GM18517 (cell line): Measurements from ENCODE around the gene UVRAG.
A peak's percentile ranks its signal among the peaks of the same experiment; 100 is the strongest.

ENCODE experiments used
- ATAC-seq: cut with Tn5 transposase; IDR thresholded peaks from one replicate; pipeline ENCODE4 v1.9.1; 2021; ENCODE audit warnings: mild to moderate bottlenecking, moderate library complexity; ENCODE audit not compliant: unreplicated experiment

The UVRAG gene

GRCh38 chr11:75783416-75784084 is 31.5 kb upstream of the UVRAG start:
- no peak for ATAC-seq

- ATAC-seq, result no peak
Observed at GRCh38 chr11:75784085-75784478, 30.9 kb upstream of the UVRAG start.

GRCh38 chr11:75784506-75784905 is 30.5 kb upstream of the UVRAG start:
- no peak for ATAC-seq

GRCh38 chr11:75785187-75785586 is 29.8 kb upstream of the UVRAG start:
- no peak for ATAC-seq

- peak; percentile 51 for ATAC-seq
Observed at GRCh38 chr11:75786101-75786736, 28.8 kb upstream of the UVRAG start.

- no peak for ATAC-seq
Observed at GRCh38 chr11:75789521-75789920, 25.5 kb upstream of the UVRAG start.

GRCh38 chr11:75790986-75791385 is 24.0 kb upstream of the UVRAG start:
- no peak for ATAC-seq

- no peak for ATAC-seq
Observed at GRCh38 chr11:75792127-75792731, 22.8 kb upstream of the UVRAG start.

- ATAC-seq, result no peak
Observed at GRCh38 chr11:75792997-75793800, 21.8 kb upstream of the UVRAG start.

GRCh38 chr11:75793966-75794365 is 21.0 kb upstream of the UVRAG start:
- ATAC-seq, result no peak

- ATAC-seq, result no peak
Observed at GRCh38 chr11:75795276-75796090, 19.5 kb upstream of the UVRAG start.

- no peak for ATAC-seq
Observed at GRCh38 chr11:75796091-75796435, 18.9 kb upstream of the UVRAG start.

- no peak for ATAC-seq
Observed at GRCh38 chr11:75797116-75797515, 17.9 kb upstream of the UVRAG start.

- no peak for ATAC-seq
Observed at GRCh38 chr11:75797792-75798191, 17.2 kb upstream of the UVRAG start.

GRCh38 chr11:75800136-75800675 is 14.8 kb upstream of the UVRAG start:
- ATAC-seq, result no peak

- ATAC-seq, result no peak
Observed at GRCh38 chr11:75800728-75801361, 14.2 kb upstream of the UVRAG start.

GRCh38 chr11:75801362-75802020 is 13.5 kb upstream of the UVRAG start:
- no peak for ATAC-seq

- ATAC-seq, result no peak
Observed at GRCh38 chr11:75802021-75802912, 12.7 kb upstream of the UVRAG start.
